Epithelial cell of esophagus (primary cell): ENCODE results near the gene TBC1D5.

Source experiments
- DNase-seq: peaks from one replicate; pipeline ENCODE4 v3.0.0; 2010; ENCODE audit warnings: low read depth
- H3K4me3 ChIP-seq: 2 replicates; pipeline ENCODE4 v1.5.1; 2011; ENCODE audit warnings: mild to moderate bottlenecking, low read length, control low read depth
- TF ChIP-seq, protein P1 (sequence below): IDR thresholded peaks from 2 replicates; pipeline ENCODE4 v1.5.1; 2011; ENCODE audit warnings: low read depth, mild to moderate bottlenecking, low read length, control low read depth, inconsistent platforms; ENCODE audit not compliant: insufficient read depth; ENCODE audit errors: missing control alignments

TBC1D5 gene

GRCh38 chr3:17588422-17588821 is 154.0 kb downstream of the TBC1D5 start:
- H3K4me3 ChIP-seq = no peak overlapping the region
- no peak for DNase-seq
- TF ChIP-seq, protein P1, sequence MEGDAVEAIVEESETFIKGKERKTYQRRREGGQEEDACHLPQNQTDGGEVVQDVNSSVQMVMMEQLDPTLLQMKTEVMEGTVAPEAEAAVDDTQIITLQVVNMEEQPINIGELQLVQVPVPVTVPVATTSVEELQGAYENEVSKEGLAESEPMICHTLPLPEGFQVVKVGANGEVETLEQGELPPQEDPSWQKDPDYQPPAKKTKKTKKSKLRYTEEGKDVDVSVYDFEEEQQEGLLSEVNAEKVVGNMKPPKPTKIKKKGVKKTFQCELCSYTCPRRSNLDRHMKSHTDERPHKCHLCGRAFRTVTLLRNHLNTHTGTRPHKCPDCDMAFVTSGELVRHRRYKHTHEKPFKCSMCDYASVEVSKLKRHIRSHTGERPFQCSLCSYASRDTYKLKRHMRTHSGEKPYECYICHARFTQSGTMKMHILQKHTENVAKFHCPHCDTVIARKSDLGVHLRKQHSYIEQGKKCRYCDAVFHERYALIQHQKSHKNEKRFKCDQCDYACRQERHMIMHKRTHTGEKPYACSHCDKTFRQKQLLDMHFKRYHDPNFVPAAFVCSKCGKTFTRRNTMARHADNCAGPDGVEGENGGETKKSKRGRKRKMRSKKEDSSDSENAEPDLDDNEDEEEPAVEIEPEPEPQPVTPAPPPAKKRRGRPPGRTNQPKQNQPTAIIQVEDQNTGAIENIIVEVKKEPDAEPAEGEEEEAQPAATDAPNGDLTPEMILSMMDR = no peak

DNA sequence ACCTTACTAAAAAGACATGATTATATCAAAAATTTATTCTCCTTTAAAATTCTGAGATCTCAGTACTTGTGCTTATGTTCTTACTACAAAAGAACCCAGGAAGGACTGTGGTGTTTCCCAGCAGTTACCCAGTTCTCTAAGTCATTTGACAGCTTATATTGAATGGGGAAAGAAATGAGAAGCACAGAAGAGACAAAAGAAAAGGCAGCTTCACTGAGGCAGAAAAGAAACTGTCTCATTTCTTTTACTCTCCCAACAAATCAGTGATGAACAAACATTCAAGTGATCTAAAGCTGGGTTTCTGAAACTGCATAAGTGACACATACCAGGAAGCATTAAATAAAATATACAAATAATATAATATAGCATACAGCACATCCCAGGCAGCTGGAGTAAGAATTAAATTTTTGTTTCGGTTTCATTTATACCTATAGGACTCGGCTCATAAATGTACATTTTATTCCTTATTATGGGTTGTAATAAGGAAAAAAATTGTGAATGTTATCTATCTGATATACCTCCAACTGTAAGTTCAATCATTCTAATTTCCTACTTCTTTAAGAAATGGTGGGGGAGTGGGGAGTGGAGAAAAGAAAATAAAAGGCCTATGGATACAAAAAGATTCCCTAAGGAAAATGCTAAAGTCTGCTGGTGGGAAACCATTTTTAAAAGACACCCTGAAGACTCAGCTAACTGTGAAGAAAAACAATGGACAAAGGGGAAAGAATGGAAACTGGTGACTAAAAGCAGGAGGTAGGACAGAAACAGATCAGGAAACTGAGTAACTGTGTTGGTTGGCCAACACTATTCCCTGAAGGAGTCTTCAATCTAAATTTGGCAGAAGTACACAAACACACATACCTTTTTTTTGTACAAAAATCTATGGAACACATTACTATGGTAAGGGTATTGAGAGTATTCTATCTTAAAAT is 156.8 kb downstream of the TBC1D5 start:
- TF ChIP-seq, protein P1 = no peak
- peak; percentile 16 for DNase-seq
- H3K4me3 ChIP-seq = no peak overlapping the region

GRCh38 chr3:17584066-17584465 is 158.4 kb downstream of the TBC1D5 start:
- DNase-seq = no peak
- TF ChIP-seq, protein P1 = no peak
- no peak overlapping the region for H3K4me3 ChIP-seq

DNA sequence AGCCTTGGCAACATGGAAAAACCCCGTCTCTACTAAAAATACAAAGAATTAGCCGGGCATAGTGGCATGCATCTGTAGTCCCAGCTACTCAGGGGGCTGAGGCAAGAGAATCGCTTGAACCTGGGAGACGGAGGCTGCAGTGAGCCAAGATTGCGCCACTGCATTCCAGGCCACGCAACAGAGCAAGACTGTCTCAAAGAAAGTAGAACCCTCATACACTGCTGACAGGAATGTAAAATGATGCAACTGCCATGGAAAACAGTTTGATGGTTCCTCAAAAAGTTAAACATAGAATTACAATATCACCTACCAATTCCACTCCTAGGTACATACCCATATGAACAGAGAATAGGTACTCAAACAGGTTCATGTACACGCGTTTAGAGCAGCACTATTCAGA is 158.9 kb downstream of the TBC1D5 start:
- no peak for DNase-seq
- no peak overlapping the region for H3K4me3 ChIP-seq
- TF ChIP-seq, protein P1 = no peak

GRCh38 chr3:17581421-17582080 is 160.9 kb downstream of the TBC1D5 start:
- H3K4me3 ChIP-seq = no peak overlapping the region
- TF ChIP-seq, protein P1 = no peak
- DNase-seq = peak; percentile 84

GRCh38 chr3:17580901-17581300 is 161.5 kb downstream of the TBC1D5 start:
- H3K4me3 ChIP-seq = no peak overlapping the region
- TF ChIP-seq, protein P1 = no peak
- DNase-seq = no peak
